Measurements from ENCODE around the gene GNB1L. TPM values are rescaled to one million over a fixed set of nuclear protein-coding genes. Genes with fewer than 3 reads are reported as not detected.

The GNB1L gene
- total RNA-seq, 2 experiments from 2014 or later, result 11.9 to 12.7 TPM

DNA sequence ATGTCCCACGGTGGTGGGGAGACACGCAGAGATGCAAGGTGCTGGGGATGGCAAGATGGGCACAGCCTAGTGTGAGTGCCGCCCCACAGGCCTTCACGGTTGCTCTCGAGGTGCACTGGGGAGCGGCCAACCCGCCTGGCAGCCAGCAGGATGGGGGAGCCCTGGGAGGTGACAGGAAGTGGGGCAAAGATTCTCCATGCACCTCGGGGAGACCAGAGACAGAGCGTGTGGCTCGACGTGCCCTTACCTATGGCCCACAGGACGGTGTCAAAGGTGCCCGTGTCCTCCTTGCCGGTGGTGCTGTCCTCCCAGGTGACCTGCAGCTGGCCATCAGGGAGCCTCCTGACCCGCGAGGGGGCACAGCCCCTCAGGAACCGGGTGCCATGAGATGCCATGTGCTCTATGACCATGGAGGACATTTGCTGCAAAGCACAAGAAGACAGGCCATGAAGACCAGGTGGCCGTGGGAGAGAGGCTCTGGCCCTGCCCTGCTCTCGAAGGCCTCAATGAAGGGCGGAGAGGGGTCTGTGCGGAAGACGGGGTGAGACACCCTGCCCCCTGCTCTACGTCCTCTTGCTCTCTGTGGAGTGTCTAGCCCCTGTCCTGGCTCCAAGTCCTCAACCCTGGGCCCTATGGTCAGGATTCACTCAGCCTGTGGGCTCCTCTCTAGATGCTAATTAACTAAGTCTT is 40.6 kb upstream of the GNB1L start:
- Mint-ChIP-seq H3K9me3 (no peaks in the 10 kb centered on the region), H3K27me3 (no peaks in the 10 kb centered on the region), H3K4me3 (no peak overlapping the region), H3K36me3 (no peaks in the 10 kb centered on the region), H3K4me1 (peaks cover 30% of the 10 kb centered on the region), H3K27ac (no peak overlapping the region)
- DNase-seq (no peak), ATAC-seq (ENCODE audit: low read depth) (no peak)
- POLR2A ChIA-PET, result no interaction called here

DNA sequence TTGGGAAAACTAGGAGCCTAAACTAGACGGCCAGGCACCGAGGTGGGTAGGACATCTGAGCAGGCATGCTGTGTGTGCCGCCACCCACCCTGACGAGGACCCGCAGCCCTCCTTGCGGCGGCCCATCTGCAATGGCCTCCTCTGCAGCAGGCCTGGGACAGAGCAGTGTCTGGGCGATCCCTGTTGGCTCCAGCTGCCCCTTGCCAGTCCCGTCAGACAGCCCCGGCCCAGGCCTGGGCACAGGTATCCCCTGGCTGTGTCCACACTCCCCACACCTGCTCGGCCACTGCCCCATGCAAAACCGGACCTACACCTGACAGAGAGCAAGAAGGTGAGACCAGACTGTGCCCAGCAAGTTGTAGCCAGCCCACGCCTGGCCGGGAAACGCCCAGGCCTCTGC is 38.7 kb upstream of the GNB1L start:
- no peaks in the 10 kb centered on the region for H3K9me3 Mint-ChIP-seq
- H3K4me1 Mint-ChIP-seq, result peaks cover 33% of the 10 kb centered on the region
- ATAC-seq (ENCODE audit: low read depth) (no peak), DNase-seq (no peak)
- H3K4me3 Mint-ChIP-seq, result no peak overlapping the region
- H3K27ac Mint-ChIP-seq, result no peak overlapping the region
- POLR2A ChIA-PET, result no interaction called here
- no peaks in the 10 kb centered on the region for H3K36me3 Mint-ChIP-seq
- no peaks in the 10 kb centered on the region for H3K27me3 Mint-ChIP-seq

DNA sequence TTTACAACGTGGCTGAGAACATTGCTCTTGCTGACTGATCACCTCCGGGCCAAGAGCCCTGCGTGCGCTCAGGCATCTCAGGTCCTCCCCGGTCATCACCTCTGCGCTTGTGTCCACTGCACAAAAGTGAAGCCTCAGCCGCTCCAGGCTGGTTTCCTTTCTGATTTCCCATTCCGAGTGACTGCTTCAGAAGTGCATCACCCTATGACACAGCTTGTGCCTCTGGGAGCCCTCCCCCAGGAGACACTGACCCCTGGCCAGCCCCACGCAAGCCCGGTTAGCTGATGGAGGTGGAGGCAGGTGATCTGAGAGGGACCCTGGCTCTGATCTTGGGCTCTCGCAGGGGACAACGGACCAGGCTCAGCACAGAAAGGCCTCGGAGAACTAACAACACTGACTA is 38.3 kb upstream of the GNB1L start:
- DNase-seq (no peak), ATAC-seq (ENCODE audit: low read depth) (no peak)
- Mint-ChIP-seq H3K36me3 (no peaks in the 10 kb centered on the region), H3K27me3 (no peaks in the 10 kb centered on the region), H3K4me3 (no peak overlapping the region), H3K27ac (peak overlapping the region; percentile 92), H3K4me1 (peaks cover 33% of the 10 kb centered on the region), H3K9me3 (no peaks in the 10 kb centered on the region)
- POLR2A ChIA-PET, result interaction anchor here (0.9 to 3.0 kb wide), 2 partner anchors 38 to 50 kb away, joined by 3 to 30 read pairs; partner anchors contain the start of genes GNB1L and RTL10

DNA sequence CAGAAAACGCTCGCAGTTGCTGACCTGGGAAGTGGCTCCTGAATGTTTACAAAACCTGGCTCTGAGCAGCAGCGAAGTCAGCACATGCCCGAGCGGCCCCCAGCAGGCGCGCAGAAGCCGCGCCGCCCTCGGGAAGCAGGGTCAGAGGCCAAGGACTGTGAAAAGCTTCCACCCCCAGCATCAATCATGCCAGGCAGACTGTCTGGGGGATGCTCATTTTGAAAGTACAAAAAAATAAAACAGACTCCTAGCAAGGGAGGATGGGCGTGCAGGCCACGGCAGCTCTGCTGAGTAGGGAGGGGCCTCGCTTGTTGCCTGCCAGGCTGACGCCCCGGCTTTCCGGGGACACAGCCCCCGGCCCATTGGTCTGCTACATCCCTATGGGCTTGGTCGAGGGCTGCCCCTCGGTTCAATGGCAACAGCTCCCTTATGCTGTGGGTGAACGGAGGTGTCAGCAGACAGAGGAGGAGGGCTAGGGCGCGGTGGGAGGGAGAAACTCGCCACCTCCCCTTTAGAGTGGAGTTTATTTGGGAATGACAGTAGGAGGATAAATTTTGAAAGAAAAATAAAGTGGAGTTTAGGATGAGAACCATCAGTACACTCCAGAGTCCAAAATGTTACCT is 37.7 kb upstream of the GNB1L start:
- Mint-ChIP-seq H3K36me3 (no peaks in the 10 kb centered on the region), H3K27ac (peak overlapping the region; percentile 92), H3K9me3 (no peaks in the 10 kb centered on the region), H3K4me1 (peaks cover 32% of the 10 kb centered on the region), H3K27me3 (no peaks in the 10 kb centered on the region), H3K4me3 (peak overlapping the region; percentile 82)
- DNase-seq (peak; percentile 66), ATAC-seq (ENCODE audit: low read depth) (peak; percentile 39)
- POLR2A ChIA-PET, result interaction anchor here (0.9 to 3.0 kb wide), 7 partner anchors 8 to 162 kb away, joined by 3 to 30 read pairs (median 6); partner anchors contain the start of genes GNB1L and RTL10

DNA sequence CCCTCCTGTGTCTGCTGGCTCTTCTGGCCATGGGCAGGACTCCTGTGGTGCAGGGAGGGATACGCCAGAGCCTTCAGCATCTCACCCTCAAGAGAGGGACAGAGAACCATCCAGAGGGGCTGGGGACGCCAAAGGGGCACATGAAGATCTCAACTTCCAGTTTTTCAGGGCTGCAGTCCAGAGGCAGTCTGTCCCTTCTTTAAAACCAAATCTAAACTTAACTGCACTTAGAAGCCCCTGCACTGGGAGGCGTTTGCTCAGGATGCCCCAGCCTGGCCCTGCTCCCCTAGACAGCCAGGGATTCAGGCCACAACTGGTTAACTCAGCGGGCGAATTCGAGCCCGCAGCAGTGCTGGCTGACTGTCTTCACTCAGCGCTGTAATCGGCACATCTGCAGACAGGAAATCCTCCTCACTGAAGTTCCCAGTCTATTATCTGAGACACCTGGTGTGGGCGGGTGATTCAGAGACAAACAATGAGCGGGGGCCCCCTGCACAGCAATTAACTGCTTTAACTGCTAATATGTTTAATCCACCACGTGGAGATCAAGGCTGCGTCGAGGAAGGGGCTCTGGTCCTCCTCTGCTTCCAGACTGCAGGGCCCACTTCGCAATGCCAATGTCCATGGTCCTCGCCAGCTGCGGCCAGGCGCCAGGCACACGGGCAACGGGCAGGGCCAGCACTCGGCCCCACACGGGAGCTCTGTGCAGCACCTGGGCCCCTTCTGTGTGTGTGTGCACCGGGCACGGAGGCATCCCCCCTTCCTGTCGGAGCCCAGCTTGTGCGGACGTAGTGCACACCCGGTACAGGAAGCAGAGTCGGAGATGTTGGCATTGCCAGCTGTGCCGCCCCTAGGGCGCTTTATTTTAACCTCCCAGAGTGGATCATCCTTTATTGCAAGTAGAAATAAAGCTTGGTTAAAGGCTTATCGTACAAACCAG is 36.9 kb upstream of the GNB1L start:
- Mint-ChIP-seq H3K27ac (peak overlapping the region; percentile 92), H3K4me3 (peak overlapping the region; percentile 82), H3K9me3 (no peaks in the 10 kb centered on the region), H3K4me1 (peaks cover 39% of the 10 kb centered on the region), H3K27me3 (no peaks in the 10 kb centered on the region), H3K36me3 (no peaks in the 10 kb centered on the region)
- DNase-seq (peak; percentile 67), ATAC-seq (ENCODE audit: low read depth) (peak; percentile 85)
- POLR2A ChIA-PET, result interaction anchor here (0.7 to 3.0 kb wide), 9 partner anchors 9 to 161 kb away, joined by 3 to 30 read pairs (median 5); partner anchors contain the start of genes GNB1L and RTL10

DNA sequence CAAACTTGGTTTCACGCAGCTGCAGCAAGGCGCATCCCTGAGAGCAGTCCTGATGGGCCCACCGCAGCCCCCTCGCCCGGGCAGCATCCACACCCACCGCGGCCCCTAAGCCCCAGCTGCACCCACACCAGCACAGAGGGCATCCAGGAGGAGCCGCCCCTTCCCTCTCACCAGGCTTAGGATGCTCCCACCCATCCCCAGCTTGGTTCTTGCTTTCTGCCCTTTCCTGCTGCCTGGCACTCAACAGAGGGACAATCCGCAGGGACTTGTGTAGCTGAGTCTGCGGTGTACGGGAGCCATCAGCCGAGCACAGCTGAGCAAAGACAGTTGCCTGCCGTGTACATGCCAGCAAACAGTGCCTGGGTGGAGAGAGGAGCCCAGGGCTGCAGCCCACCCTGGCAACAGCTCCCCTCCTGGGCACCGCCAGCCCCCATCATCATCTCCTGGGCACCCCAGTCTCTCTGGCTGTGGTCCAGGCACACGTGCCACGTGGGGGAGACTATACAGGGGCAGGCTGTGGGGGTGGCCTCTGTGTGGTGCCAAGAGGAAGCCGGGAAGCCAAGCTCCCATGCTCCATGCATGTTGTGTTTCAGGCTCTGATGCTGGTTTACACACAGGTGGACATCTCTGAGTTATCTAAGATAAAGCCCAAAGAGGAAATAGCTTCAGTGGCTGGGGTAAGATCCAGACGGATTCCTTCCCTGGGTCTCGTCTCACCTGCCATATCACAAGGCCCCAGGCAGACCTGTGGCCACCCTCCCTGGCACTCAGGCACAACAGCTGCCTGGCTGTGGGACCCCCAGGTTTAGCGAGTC is 36.0 kb upstream of the GNB1L start:
- POLR2A ChIA-PET, result interaction anchor here (0.5 to 3.0 kb wide), 6 partner anchors 36 to 160 kb away, joined by 3 to 30 read pairs (median 4); partner anchors contain the start of genes COMT, GNB1L, RTL10 and TXNRD2
- no peak for ATAC-seq (ENCODE audit: low read depth)
- H3K27me3 Mint-ChIP-seq, result no peaks in the 10 kb centered on the region
- H3K4me3 Mint-ChIP-seq, result peak overlapping the region; percentile 82
- H3K9me3 Mint-ChIP-seq, result no peaks in the 10 kb centered on the region
- H3K36me3 Mint-ChIP-seq, result peaks cover 1% of the 10 kb centered on the region
- H3K4me1 Mint-ChIP-seq, result peaks cover 40% of the 10 kb centered on the region
- peak overlapping the region; percentile 92 for H3K27ac Mint-ChIP-seq
- DNase-seq, result no peak

DNA sequence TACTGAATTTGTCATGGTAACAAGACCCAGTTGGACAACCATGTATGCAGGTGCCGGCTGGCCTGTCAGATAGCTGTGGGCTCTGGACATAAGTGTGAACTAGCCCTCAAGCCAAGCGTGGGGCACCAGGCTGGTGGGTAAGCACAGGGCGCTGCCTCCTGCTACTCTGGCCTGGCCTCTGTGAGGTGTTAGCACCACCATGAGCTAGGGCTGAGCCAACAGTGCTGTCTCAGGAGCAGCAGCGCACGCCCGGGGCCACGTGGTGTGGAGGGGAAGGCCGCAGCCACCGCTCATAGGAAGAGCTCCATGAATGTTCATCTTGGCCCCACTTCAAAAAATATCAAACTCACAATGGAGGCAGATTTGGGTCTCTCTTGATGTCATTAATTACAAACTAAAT is 35.3 kb upstream of the GNB1L start:
- Mint-ChIP-seq H3K9me3 (no peaks in the 10 kb centered on the region), H3K4me3 (no peak overlapping the region), H3K27ac (peak overlapping the region; percentile 54), H3K4me1 (peaks cover 40% of the 10 kb centered on the region), H3K36me3 (peaks cover 2% of the 10 kb centered on the region), H3K27me3 (no peaks in the 10 kb centered on the region)
- POLR2A ChIA-PET, result interaction anchor here (1.2 to 3.0 kb wide), 3 partner anchors 35 to 159 kb away, joined by 4 to 30 read pairs (median 6); partner anchors contain the start of genes COMT, GNB1L, RTL10 and TXNRD2
- no peak for ATAC-seq (ENCODE audit: low read depth)
- no peak for DNase-seq

DNA sequence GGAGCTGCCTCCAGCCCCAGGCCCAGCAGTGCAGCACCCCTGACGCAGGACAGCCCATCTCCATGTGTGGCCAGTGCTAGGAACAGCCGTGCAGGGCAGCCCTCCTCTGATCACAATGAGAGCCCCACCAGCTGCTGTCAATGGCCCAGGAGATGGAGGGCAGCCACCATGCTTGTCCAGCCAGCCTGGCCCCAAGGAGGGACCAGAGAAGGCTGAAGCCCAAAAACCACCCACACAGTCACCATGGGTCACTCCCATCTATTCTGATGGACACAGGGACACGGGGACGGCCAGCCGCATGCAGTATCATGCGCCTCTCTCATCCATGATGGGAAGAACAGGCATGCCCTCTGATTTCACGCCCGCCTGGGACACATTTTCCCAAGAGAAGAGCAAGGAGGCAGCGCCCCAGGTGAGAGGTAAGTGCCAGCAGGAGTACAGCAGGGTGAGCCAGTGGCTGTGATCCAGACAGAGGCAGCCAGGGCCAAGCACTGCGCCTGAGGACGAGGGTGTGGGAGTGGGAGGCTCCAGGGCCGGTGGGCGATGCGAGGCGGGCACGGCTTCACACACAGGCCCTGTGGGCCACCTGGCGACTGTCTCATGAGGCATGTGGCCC is 33.6 kb upstream of the GNB1L start:
- Mint-ChIP-seq H3K4me3 (no peak overlapping the region), H3K27ac (no peak overlapping the region), H3K9me3 (no peaks in the 10 kb centered on the region), H3K36me3 (peaks cover 2% of the 10 kb centered on the region), H3K4me1 (peaks cover 40% of the 10 kb centered on the region), H3K27me3 (no peaks in the 10 kb centered on the region)
- no peak for DNase-seq
- POLR2A ChIA-PET, result interaction anchor here (1.1 kb wide), 1 partner anchor 97 kb away, joined by 4 read pairs; no protein-coding TSS in a partner anchor
- no peak for ATAC-seq (ENCODE audit: low read depth)

DNA sequence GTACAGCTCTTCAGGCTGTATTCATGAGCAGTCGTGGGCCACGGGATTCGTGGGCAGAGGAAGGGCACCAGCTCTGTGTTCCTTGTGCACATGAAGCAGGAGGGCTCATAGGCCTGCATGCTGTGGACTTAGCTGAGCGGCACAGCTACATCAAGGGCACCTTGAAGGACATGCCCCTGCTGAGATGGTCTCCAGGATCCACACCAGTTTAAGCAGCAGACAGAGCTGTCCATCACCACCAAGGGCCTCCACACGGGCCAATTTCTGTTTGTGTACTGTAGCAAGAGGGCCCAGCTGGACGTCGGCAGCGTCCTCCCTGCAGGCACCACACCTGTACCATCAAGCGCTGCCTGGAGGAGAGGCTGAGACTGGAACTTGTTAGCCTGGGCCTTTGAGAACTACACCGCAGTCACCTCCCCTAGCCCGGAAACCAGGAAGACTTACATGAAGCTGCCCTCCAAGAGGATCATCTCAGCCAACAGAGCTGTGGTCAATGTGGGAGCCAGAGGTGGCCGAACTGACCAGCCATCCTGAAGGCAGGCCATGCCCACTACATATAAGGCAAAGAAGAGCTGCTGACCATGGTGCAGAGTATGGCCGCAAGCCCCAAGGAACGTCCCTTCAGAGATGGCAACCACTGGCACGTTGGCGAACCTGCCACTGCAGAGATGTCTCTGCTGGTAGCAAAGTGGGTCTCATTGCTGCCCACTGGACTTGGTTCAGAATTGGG is 32.7 kb upstream of the GNB1L start:
- Mint-ChIP-seq H3K27ac (peak overlapping the region; percentile 84), H3K27me3 (no peaks in the 10 kb centered on the region), H3K4me1 (peaks cover 35% of the 10 kb centered on the region), H3K4me3 (peak overlapping the region; percentile 0), H3K9me3 (no peaks in the 10 kb centered on the region), H3K36me3 (peaks cover 2% of the 10 kb centered on the region)
- POLR2A ChIA-PET, result interaction anchor here (0.6 to 3.4 kb wide), 5 partner anchors 9 to 122 kb away, joined by 3 to 17 read pairs (median 3); no protein-coding TSS in a partner anchor
- DNase-seq (no peak), ATAC-seq (ENCODE audit: low read depth) (no peak)

DNA sequence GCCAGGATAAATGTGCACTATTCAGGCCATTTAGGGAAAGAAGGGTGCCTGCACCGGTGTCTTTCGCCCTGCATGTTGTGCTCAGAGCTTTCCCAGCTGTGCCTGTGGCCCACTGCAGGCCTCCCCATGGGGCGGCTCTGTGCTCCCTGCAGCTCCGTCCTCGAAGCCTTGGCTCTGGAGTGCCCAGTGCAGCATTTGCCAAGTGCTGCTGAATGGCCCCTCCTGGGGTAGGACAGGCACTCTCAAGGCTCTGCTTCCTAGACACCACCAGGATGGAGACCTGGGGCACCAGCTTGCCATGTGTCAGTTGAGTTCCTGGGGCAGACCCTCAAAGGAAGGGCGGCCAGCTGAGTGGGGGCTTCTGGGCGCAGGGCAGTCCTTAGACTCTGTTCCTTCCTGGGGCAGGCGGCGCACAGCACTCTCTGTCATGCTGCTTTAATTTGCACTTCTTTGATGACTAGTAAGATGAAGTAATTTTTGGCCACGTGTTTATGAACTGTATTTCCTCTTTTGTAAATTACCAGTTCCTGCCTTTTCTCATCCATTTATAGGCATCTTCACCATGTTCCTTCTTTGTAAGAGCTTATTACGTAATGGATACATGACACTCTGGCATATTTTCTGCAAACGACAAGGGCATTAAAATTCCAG is 32.1 kb upstream of the GNB1L start:
- no peak for DNase-seq
- peak overlapping the region; percentile 0 for H3K4me3 Mint-ChIP-seq

More for the DNA sequence above, 32.1 kb upstream of the GNB1L start:
- Mint-ChIP-seq H3K9me3 (no peaks in the 10 kb centered on the region), H3K27me3 (no peaks in the 10 kb centered on the region), H3K36me3 (peaks cover 2% of the 10 kb centered on the region), H3K27ac (peak overlapping the region; percentile 84), H3K4me1 (peaks cover 28% of the 10 kb centered on the region)
- ATAC-seq (ENCODE audit: low read depth), result peak; percentile 41
- POLR2A ChIA-PET, result interaction anchor here (0.8 to 3.4 kb wide), 4 partner anchors 9 to 121 kb away, joined by 3 to 17 read pairs (median 4); no protein-coding TSS in a partner anchor
